ENCODE results near the gene TRMT2A.

Gene TRMT2A

GRCh38 chr22:20085651-20086050 lies 31.4 kb downstream of the TRMT2A start:
- TF ChIP-seq SIN3A (IDR thresholded peaks at IDR 0.05; ENCODE audit: borderline replicate concordance, insufficient read depth, low read length) (no peak), TAF1 (IDR thresholded peaks at IDR 0.05; ENCODE audit: borderline replicate concordance, insufficient read depth, low read length) (no peak), POLR2AphosphoS5 (IDR thresholded peaks at IDR 0.05; ENCODE audit: low read depth, low read length) (no peak), FOXP2 (optimal IDR thresholded peaks at IDR 0.05; ENCODE audit: borderline replicate concordance, extremely low read depth, extremely low read length, insufficient read depth) (no peak), REST (IDR thresholded peaks at IDR 0.05; ENCODE audit: insufficient read depth in 1 of 2, low read depth in 2 of 2, low read length in 2 of 2) (no peak)

DNA sequence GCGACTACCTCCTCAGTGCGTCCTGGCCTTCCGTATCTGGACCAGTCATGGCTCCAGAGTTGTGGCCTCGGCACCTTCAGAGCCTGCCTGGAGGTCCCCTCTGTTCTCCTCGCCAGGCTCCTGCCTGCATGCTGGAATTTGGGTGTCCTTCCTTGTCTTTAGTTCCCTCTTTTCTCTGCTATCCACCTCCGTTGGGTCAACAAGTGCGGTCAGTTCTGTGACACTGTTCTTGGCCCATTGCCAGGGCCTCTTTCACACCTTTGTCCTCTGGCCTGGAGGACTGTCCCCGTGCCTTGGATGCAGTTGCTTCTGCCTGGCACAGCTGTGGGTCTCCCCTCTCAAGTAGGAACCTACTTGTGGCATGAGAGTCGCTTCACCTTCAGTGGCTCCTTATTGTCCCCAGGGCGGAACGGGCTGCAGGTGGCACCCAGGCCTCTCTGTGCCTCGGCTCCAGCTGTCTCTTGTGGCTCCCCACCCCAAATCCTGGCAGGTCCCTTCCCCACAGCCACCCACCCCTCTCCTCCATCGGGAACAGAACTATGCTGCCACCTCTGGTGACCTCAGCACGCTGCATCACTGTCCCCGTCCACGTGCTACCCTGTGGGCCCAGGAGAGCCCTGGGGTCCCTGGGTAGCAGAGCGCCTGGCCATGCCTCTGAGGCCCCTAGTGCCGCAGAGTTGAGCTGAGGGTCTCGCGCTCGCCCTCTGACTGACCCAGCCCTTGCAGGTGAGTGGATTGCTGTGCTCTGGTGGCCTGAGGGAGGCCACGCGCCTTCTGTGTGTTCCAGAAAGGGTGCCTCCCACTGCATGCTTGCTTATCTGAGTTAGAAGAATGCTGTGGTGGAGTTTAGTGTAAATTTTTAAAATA lies 32.2 kb downstream of the TRMT2A start:
- no peak for TF ChIP-seq TAF1 (IDR thresholded peaks at IDR 0.05; ENCODE audit: borderline replicate concordance, insufficient read depth, low read length)
- TF ChIP-seq REST (IDR thresholded peaks at IDR 0.05; ENCODE audit: insufficient read depth in 1 of 2, low read depth in 2 of 2, low read length in 2 of 2) = no peak
- TF ChIP-seq FOXP2 (optimal IDR thresholded peaks at IDR 0.05; ENCODE audit: borderline replicate concordance, extremely low read depth, extremely low read length, insufficient read depth) = no peak
- TF ChIP-seq POLR2AphosphoS5 (IDR thresholded peaks at IDR 0.05; ENCODE audit: low read depth, low read length) = no peak
- no peak for TF ChIP-seq SIN3A (IDR thresholded peaks at IDR 0.05; ENCODE audit: borderline replicate concordance, insufficient read depth, low read length)

DNA sequence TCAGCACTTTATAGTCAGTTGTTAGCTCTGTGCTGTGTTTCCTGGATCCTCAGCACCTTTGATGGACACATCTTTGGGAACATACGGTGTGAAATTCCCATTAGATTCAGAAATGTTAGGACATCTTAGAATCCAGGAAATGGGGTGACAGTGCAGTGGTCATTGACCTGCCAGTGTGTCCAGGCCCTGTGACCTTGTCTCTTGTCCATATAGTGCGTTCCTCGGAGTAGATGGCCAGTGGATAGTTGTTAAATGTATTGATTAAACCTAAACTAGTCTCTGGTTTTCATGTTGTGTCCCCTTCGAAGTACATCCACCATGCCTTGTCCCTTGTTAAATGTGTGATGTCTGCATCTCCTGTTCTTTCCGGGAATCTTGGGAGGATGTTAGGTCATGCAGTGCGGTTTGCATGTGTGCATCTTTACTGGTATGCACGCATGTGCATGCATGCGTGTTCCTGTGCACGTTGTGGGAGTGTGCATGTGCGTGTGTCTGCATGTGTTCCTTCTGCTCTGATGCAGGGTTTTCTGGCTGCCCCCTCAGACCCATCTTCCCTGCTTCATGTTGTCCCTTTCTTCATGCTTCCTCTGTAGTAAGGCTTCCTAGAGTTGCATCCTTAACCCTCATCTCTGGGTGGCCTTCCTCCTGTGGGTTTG lies 33.0 kb downstream of the TRMT2A start:
- no peak for TF ChIP-seq SIN3A (IDR thresholded peaks at IDR 0.05; ENCODE audit: borderline replicate concordance, insufficient read depth, low read length)
- no peak for TF ChIP-seq TAF1 (IDR thresholded peaks at IDR 0.05; ENCODE audit: borderline replicate concordance, insufficient read depth, low read length)

GRCh38 chr22:20083157-20083890 lies 33.7 kb downstream of the TRMT2A start:
- no peak for TF ChIP-seq POLR2AphosphoS5 (IDR thresholded peaks at IDR 0.05; ENCODE audit: low read depth, low read length)
- no peak for TF ChIP-seq SIN3A (IDR thresholded peaks at IDR 0.05; ENCODE audit: borderline replicate concordance, insufficient read depth, low read length)
- no peak for TF ChIP-seq FOXP2 (optimal IDR thresholded peaks at IDR 0.05; ENCODE audit: borderline replicate concordance, extremely low read depth, extremely low read length, insufficient read depth)
- TF ChIP-seq TAF1 (IDR thresholded peaks at IDR 0.05; ENCODE audit: borderline replicate concordance, insufficient read depth, low read length) = no peak
- TF ChIP-seq REST (IDR thresholded peaks at IDR 0.05; ENCODE audit: insufficient read depth in 1 of 2, low read depth in 2 of 2, low read length in 2 of 2) = no peak
